Naive thymus-derived CD4-positive, alpha-beta T cell (primary cell): ENCODE data around the gene PACSIN3. TPM values are rescaled to one million over a fixed set of nuclear protein-coding genes. Genes with fewer than 3 reads are reported as not detected.

Source experiments
- ATAC-seq: fragments of 150-1000 bp; cut with Tn5 transposase; 2 replicates; pipeline ENCODE4 v1.10.0; 2021; ENCODE audit warnings: mild to moderate bottlenecking, moderate library complexity
- CTCF ChIA-PET: fragments of 350-600 bp; sonication (Branson Sonifier 250); formaldehyde crosslinking; loops from one replicate; lab custom pipeline; 2021; ENCODE audit warnings: antibody characterized with exemption; lab: Charles Lee
- POLR2A ChIA-PET: fragments of 350-600 bp; sonication (Branson Sonifier 250); formaldehyde crosslinking; loops from one replicate; lab custom pipeline; 2021; ENCODE audit warnings: antibody characterized with exemption, inconsistent platforms; lab: Charles Lee
- DNase-seq, 9 donors: peaks; one replicate each; pipeline versions ENCODE4 v3.0.0 to v3.0.0-alpha.2; 2020 to 2022; ENCODE audit warnings: mixed read lengths in 1 of 9
- H3K27ac ChIP-seq: one replicate; pipeline ENCODE4 v1.7.0; 2013; ENCODE audit warnings: mild to moderate bottlenecking, low read depth, low read length, moderate library complexity
- H3K27me3 ChIP-seq, 2 donors: one replicate each; pipeline ENCODE4 v1.7.0; 2013; ENCODE audit warnings: low read length in 2 of 2, mild to moderate bottlenecking in 2 of 2, moderate library complexity in 2 of 2; ENCODE audit not compliant: control insufficient read depth in 2 of 2, insufficient read depth in 2 of 2
- H3K36me3 ChIP-seq, 3 experiments: 1 replicate in 2 of 3; 2 replicates in 1 of 3; pipeline ENCODE4 v1.7.0; 2013; ENCODE audit warnings: low read length in 3 of 3, mild to moderate bottlenecking in 3 of 3, moderate library complexity in 1 of 3; ENCODE audit not compliant: insufficient read depth in 3 of 3, control insufficient read depth in 2 of 3
- H3K4me1 ChIP-seq, 2 donors: one replicate each; pipeline ENCODE4 v1.7.0; 2013; ENCODE audit warnings: low read length in 2 of 2, mild to moderate bottlenecking in 2 of 2, moderate library complexity in 1 of 2; ENCODE audit not compliant: control insufficient read depth in 2 of 2, insufficient read depth in 2 of 2
- H3K4me3 ChIP-seq: 2 replicates; pipeline ENCODE4 v1.7.0; 2013; ENCODE audit warnings: mild to moderate bottlenecking, low read length
- H3K9me3 ChIP-seq, 3 experiments: 1 replicate in 2 of 3; 2 replicates in 1 of 3; pipeline ENCODE4 v1.7.0; 2013; ENCODE audit warnings: low read length in 3 of 3; ENCODE audit not compliant: control insufficient read depth in 2 of 3
- H3K27ac Mint-ChIP-seq, 9 donors: one replicate each; pipeline ENCODE4 v1.8.0; 2020 to 2022; ENCODE audit warnings: mixed read lengths in 9 of 9, mild to moderate bottlenecking in 8 of 9, moderate library complexity in 5 of 9, inconsistent platforms in 2 of 9
- H3K27me3 Mint-ChIP-seq, 5 donors: one replicate each; pipeline ENCODE4 v1.8.0; 2021 to 2022; ENCODE audit warnings: mixed read lengths in 5 of 5, mild to moderate bottlenecking in 1 of 5
- H3K36me3 Mint-ChIP-seq, 5 donors: one replicate each; pipeline ENCODE4 v1.8.0; 2020 to 2022; ENCODE audit warnings: mixed read lengths in 5 of 5, mild to moderate bottlenecking in 3 of 5, inconsistent platforms in 1 of 5
- H3K4me1 Mint-ChIP-seq, 7 donors: one replicate each; pipeline ENCODE4 v1.8.0; 2020 to 2022; ENCODE audit warnings: mixed read lengths in 7 of 7, mild to moderate bottlenecking in 3 of 7, inconsistent platforms in 1 of 7
- H3K4me3 Mint-ChIP-seq, 10 donors: one replicate each; pipeline ENCODE4 v1.8.0; 2020 to 2022; ENCODE audit warnings: mild to moderate bottlenecking in 10 of 10, mixed read lengths in 10 of 10, moderate library complexity in 6 of 10, inconsistent platforms in 2 of 10
- H3K9me3 Mint-ChIP-seq, 11 donors: one replicate each; pipeline ENCODE4 v1.8.0; 2020 to 2022; ENCODE audit warnings: mixed read lengths in 11 of 11, mild to moderate bottlenecking in 4 of 11, inconsistent platforms in 1 of 11, moderate library complexity in 1 of 11
- intact Hi-C, 2 donors: fragments of 100-400 bp; cut with micrococcal nuclease; formaldehyde crosslinking; loops; one replicate each; pipeline ENCODE4 v1.15.1; 2023
- polyA plus RNA-seq, 2 donors: library from polyadenylated mRNA; unstranded; fragments of 300-500 nt; fragmentation: Illumina TruSeq; gene quantifications; one replicate each; pipeline ENCODE4 v1.2.3, GENCODE V29; 2021
- total RNA-seq, 6 experiments: library from RNA in 5 of 6; stranded (reverse) in 5 of 6; gene quantifications; 1 replicate in 5 of 6; 2 replicates in 1 of 6; pipeline ENCODE4 v1.2.3 and lab custom pipeline; 2021 to 2026

The PACSIN3 gene
- total and polyA plus RNA-seq, 7 experiments from 2014 or later, result 0.34 to 4.3 (median 0.82) TPM; not detected in 4

DNA sequence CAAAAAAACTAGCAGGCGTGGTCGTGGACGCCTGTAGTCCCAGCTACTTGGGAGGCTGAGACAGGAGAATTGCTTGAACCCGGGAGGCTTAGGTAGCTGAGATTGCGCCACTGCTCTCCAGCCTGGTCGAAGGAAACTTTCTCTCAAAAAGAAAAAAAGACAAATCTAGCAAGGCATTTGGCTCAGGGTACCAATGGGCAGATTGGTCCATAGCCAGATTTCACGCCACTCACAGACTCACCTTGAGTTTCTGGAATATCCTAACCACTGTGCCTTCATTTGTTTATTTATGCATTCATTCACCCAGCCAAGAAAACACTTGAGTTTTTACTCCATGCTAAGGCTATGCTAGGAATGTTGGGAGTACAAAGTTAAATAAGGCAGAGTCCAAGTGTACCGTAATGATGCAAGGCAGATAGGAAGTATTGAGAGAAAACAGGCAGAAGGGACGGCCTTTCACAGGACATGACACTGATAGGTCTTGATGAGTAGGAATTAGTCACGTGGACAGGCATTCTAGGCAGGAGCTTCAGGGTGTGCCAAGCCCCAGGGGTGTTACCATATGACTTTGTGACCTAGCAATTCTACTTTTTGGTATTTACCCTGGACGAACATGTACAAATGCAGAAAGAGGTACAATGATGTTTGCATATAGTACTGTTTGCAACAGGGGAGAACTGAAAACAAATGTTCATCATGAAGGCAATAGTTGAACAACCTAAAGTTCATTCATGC is 3.0 kb upstream of the PACSIN3 start:
- CTCF ChIA-PET, result no interaction called here

DNA sequence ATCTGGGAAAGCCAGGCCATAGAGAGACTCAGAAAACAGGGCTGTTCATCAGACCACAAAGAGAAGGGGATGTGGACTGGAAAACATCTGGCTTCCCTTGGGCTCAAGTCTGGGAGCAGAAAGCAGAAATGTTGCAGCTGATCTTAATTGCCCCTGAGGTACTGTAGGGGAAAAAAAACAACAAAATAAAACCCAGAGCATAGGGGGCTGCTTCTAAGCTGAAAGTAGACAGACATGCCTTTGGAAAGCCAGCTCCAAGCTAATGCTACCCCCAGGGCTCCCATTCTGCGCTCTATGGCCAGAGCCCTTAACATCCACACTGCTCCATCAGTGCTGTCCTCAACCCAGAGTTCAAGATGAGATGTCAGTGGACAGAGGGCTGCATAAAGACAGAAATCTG is 2.0 kb upstream of the PACSIN3 start:
- Histone ChIP-seq H3K27me3 (peaks cover 0 to 11% of the 10 kb centered on the region in 2 donors), H3K36me3 (no peaks in the 10 kb centered on the region), H3K4me1 (peaks cover 7 to 12% of the 10 kb centered on the region in 2 donors), H3K9me3 (no peaks in the 10 kb centered on the region), H3K4me3 (no peak overlapping the region), H3K27ac (no peak overlapping the region)
- no peak overlapping the region for H3K4me3 Mint-ChIP-seq
- peaks cover 4 to 51% (median 13%) of the 10 kb centered on the region in 5 donors for H3K27me3 Mint-ChIP-seq
- peaks cover 0 to 9% (median 5%) of the 10 kb centered on the region in 7 donors for H3K4me1 Mint-ChIP-seq
- peaks cover 0 to 2% (median 0%) of the 10 kb centered on the region in 11 donors for H3K9me3 Mint-ChIP-seq
- H3K36me3 Mint-ChIP-seq, result no peaks in the 10 kb centered on the region
- ATAC-seq (no peak), DNase-seq (no peak)
- CTCF ChIA-PET, result interaction anchor here (1.0 kb wide), 1 partner anchor 223 kb away, joined by 3 read pairs; no protein-coding TSS in a partner anchor
- intact Hi-C loops, result no loop called here
- POLR2A ChIA-PET, result interaction anchor here (0.9 to 2.4 kb wide), 3 partner anchors 21 to 47 kb away, joined by 3 to 13 read pairs (median 4); partner anchors contain the start of gene DDB2
- no peak overlapping the region for H3K27ac Mint-ChIP-seq

More for the DNA sequence above, 3.0 kb upstream of the PACSIN3 start:
- peaks cover 2 to 50% (median 8%) of the 10 kb centered on the region in 5 donors for H3K27me3 Mint-ChIP-seq
- Histone ChIP-seq H3K27ac (no peak overlapping the region), H3K4me3 (no peak overlapping the region), H3K27me3 (peaks cover 0 to 8% of the 10 kb centered on the region in 2 donors), H3K36me3 (no peaks in the 10 kb centered on the region), H3K4me1 (peaks cover 7 to 12% of the 10 kb centered on the region in 2 donors), H3K9me3 (no peaks in the 10 kb centered on the region)
- H3K4me3 Mint-ChIP-seq, result no peak overlapping the region
- POLR2A ChIA-PET, result no interaction called here
- no peak overlapping the region for H3K27ac Mint-ChIP-seq
- no peak for DNase-seq
- H3K4me1 Mint-ChIP-seq, result peaks cover 0 to 9% (median 5%) of the 10 kb centered on the region in 7 donors
- intact Hi-C loops, result no loop called here
- H3K9me3 Mint-ChIP-seq, result peaks cover 0 to under 1% (median 0%) of the 10 kb centered on the region in 11 donors
- no peaks in the 10 kb centered on the region for H3K36me3 Mint-ChIP-seq
- no peak for ATAC-seq

DNA sequence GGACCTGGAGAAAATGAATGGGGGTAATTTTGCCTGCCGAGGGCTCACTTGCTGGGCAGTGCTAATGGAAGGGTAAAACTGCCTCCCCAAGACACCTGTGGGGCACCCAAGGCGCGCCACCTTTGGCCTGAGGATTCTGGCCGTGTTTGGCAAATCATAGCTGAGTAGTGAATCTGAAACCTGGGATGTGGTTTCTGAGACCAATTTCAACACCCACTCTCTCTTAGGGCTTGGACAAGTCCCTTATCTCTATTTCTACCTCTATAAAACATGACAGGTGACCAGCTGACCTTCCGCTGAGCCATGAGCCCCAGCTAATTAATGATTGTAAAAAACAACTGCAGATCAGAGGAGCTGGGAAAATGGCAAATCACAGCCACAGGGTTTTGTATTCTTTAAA is 1.5 kb upstream of the PACSIN3 start:
- H3K4me3 ChIP-seq, result no peak overlapping the region
- peaks cover 7 to 12% of the 10 kb centered on the region in 2 donors for H3K4me1 ChIP-seq
- ChIA-PET POLR2A (interaction anchor here (0.5 to 2.4 kb wide), 9 partner anchors 10 to 764 kb away, joined by 3 to 13 read pairs (median 4); partner anchors contain the start of gene DDB2), CTCF (interaction anchor here (1.0 kb wide), 1 partner anchor 224 kb away, joined by 3 read pairs; no protein-coding TSS in a partner anchor)
- no peak for ATAC-seq
- H3K9me3 ChIP-seq, result no peaks in the 10 kb centered on the region
- DNase-seq, result no peak
- H3K4me3 Mint-ChIP-seq, result peak overlapping the region in 7 of 10 donors; percentile 25 to 89 (median 80)
- peaks cover 0 to 2% (median 0%) of the 10 kb centered on the region in 11 donors for H3K9me3 Mint-ChIP-seq
- no peak overlapping the region for H3K27ac Mint-ChIP-seq
- intact Hi-C loops, result no loop called here
- no peaks in the 10 kb centered on the region for H3K36me3 ChIP-seq
- H3K27me3 Mint-ChIP-seq, result peaks cover 4 to 49% (median 13%) of the 10 kb centered on the region in 5 donors
- no peak overlapping the region for H3K27ac ChIP-seq
- H3K36me3 Mint-ChIP-seq, result no peaks in the 10 kb centered on the region
- peaks cover 0 to 14% of the 10 kb centered on the region in 2 donors for H3K27me3 ChIP-seq
- peaks cover 0 to 9% (median 5%) of the 10 kb centered on the region in 7 donors for H3K4me1 Mint-ChIP-seq

DNA sequence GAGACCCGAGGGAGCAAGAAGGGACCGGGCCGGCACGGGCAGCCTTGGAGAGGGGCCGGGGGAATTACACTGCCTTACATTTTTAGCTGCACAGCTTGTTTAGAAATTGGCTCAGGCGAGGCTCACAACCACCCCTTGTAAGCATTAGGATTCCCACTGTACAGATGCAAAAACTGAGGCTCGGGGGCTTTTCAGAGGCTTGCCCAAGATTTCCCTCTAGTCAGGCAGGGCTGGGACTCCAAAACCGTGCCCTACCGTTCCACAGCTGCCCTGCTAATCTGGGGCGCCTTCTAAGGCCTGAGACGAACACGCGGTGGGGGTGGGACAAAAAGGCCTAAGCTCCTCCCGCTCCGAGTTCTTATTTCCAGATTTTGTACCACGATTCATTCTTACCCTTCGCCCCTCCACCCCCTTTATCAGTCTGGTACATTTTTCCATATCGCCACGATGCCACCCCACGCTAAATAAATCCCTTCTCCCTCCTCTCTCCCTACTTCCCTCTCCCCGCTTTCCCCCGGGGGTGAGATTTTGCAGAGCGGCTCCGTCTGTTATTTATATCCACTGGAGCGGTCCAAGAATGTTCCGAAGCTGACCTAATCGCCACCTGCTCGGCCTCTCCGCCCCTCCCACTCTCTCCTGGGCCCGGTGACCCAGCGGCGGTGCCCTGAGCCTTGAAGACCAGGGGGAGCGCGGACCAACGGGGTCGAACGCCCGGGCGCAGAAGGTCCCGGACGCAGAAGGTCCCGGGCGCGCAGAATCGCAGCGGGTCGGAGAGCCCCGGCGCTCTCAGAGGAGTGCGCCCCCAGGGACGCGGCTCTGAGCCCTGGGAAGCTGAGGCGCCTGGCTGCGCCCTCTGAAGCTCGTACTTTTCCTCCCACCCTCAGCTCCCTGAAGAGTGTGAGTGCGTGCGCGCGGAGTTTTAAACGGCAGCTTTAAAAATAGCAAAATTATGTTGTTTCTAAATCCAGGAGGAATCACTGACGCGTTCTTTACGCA is 764 bp upstream of the PACSIN3 start:
- CTCF ChIA-PET, result interaction anchor here (0.7 to 1.0 kb wide), 5 partner anchors 10 to 224 kb away, joined by 3 to 4 read pairs (median 3); partner anchors contain the start of genes ARFGAP2 and DDB2
- Histone ChIP-seq H3K36me3 (no peaks in the 10 kb centered on the region), H3K9me3 (no peaks in the 10 kb centered on the region), H3K4me3 (peak overlapping the region; percentile 54), H3K27ac (no peak overlapping the region), H3K4me1 (peaks cover 7 to 12% of the 10 kb centered on the region in 2 donors), H3K27me3 (peaks cover 0 to 14% of the 10 kb centered on the region in 2 donors)
- Mint-ChIP-seq H3K9me3 (peaks cover 0 to 2% (median 0%) of the 10 kb centered on the region in 11 donors), H3K4me1 (peaks cover 0 to 9% (median 5%) of the 10 kb centered on the region in 7 donors), H3K27ac (peak overlapping the region in 4 of 9 donors; percentile 17 to 83 (median 27)), H3K4me3 (peak overlapping the region; percentile 79 to 89 (median 82)), H3K36me3 (no peaks in the 10 kb centered on the region), H3K27me3 (peaks cover 4 to 49% (median 13%) of the 10 kb centered on the region in 5 donors)
- POLR2A ChIA-PET, result interaction anchor here (0.5 to 2.4 kb wide), 9 partner anchors 9 to 765 kb away, joined by 3 to 13 read pairs (median 4); partner anchors contain the start of gene DDB2
- DNase-seq, result peak in 7 of 9 donors; percentile 29 to 52 (median 41)
- ATAC-seq, result peak; percentile 69
- intact Hi-C loops, result loop anchor here (1.0 kb wide), 3 partner anchors 10 to 82 kb away; partner anchors contain the start of gene DDB2 (in 1 of the 2)

DNA sequence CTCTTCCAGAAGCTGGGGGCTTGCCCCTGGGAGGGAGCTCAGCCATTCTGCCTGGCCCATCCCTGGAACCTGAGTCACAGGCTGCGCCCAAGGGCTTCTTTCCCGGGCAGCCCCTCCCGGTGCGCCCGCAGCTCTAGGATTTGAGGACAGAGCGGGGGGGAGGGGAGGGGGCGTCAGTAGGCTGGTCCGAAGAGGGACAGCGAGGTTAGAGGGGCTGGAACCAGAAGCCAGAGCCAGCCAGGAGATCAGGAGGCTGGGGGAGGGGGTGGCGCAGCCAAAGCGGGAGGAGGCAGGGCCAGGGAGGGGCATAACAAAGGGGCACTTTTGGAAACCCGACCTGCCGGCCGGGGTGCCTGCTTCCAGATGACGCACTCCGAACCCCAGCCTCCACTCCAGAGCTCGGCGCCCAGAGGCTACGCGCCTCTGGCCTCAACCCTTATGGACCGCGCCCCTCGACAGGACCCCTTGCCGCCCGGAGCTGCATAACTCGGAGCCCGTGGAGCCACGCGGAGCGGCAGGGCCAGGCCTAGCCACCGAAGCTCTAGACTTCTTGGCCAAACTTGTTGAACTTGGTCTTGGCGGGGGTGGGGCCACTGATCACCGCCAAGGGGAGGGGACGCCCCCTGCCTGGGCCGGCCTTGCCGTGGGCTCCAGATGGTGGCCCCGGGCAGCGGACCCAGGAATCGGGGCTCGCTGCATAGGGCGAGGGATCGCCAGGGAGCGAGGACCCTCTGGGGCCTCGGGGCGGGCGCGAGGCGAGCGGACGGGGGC is 744 bp downstream of the PACSIN3 start:
- Mint-ChIP-seq H3K9me3 (peaks cover 0 to 2% (median 0%) of the 10 kb centered on the region in 11 donors), H3K36me3 (no peaks in the 10 kb centered on the region), H3K27me3 (peaks cover 4 to 41% (median 13%) of the 10 kb centered on the region in 5 donors), H3K27ac (no peak overlapping the region), H3K4me3 (peak overlapping the region in 8 of 10 donors; percentile 16 to 89 (median 44)), H3K4me1 (peaks cover 0 to 9% (median 5%) of the 10 kb centered on the region in 7 donors)
- H3K4me1 ChIP-seq, result peaks cover 7 to 12% of the 10 kb centered on the region in 2 donors
- ChIA-PET CTCF (no interaction called here), POLR2A (interaction anchor here (0.7 to 0.9 kb wide), 4 partner anchors 8 to 395 kb away, joined by 3 read pairs; no protein-coding TSS in a partner anchor)
- H3K9me3 ChIP-seq, result no peaks in the 10 kb centered on the region
- ATAC-seq (peak; percentile 8), DNase-seq (no peak)
- intact Hi-C loops, result loop anchor here (1.0 kb wide), 3 partner anchors 8 to 84 kb away; partner anchors contain the start of gene DDB2 (in 1 of the 2)
- H3K27me3 ChIP-seq, result peaks cover 0 to 14% of the 10 kb centered on the region in 2 donors
- H3K27ac ChIP-seq, result no peak overlapping the region
- peak overlapping the region; percentile 37 for H3K4me3 ChIP-seq
- no peaks in the 10 kb centered on the region for H3K36me3 ChIP-seq
